H9 (cell line): ENCODE results near the gene RPS10. TPM values are rescaled to one million over a fixed set of nuclear protein-coding genes. Genes with fewer than 3 reads are reported as not detected.
"Not testable (repeated sequence)": the region's sequence is repeated elsewhere in the genome, so short reads cannot be mapped to it uniquely, and the experiment has no call there.

Source experiments
- DNase-seq: peaks from one replicate; pipeline ENCODE4 v3.0.0-alpha.2; 2017
- H2AFZ ChIP-seq: one replicate; pipeline ENCODE4 v1.6.1; 2013; ENCODE audit warnings: mild to moderate bottlenecking, low read length, control low read depth, moderate library complexity
- H2AK5ac ChIP-seq: 2 replicates; pipeline ENCODE4 v1.6.1; 2013; ENCODE audit warnings: low read length, control low read depth, mixed read lengths; ENCODE audit not compliant: insufficient read length
- H2BK120ac ChIP-seq: one replicate; pipeline ENCODE4 v1.6.1; 2013; ENCODE audit warnings: low read depth, mild to moderate bottlenecking, low read length, control low read depth, inconsistent platforms; ENCODE audit not compliant: poor library complexity, severe bottlenecking
- H2BK12ac ChIP-seq: 2 replicates; pipeline ENCODE4 v1.6.1; 2013; ENCODE audit warnings: low read length, control low read depth, mixed read lengths, low read depth; ENCODE audit not compliant: insufficient read length
- H2BK15ac ChIP-seq: 2 replicates; pipeline ENCODE4 v1.6.1; 2013; ENCODE audit warnings: low read depth, low read length, control low read depth
- H2BK20ac ChIP-seq: one replicate; pipeline ENCODE4 v1.6.1; 2013; ENCODE audit warnings: low read depth, mild to moderate bottlenecking, low read length, control low read depth, inconsistent platforms; ENCODE audit not compliant: poor library complexity, severe bottlenecking
- H2BK5ac ChIP-seq: 2 replicates; pipeline ENCODE4 v1.6.1; 2013; ENCODE audit warnings: low read length, control low read depth, mixed read lengths; ENCODE audit not compliant: insufficient read length
- H3K14ac ChIP-seq: 2 replicates; pipeline ENCODE4 v1.6.1; 2013; ENCODE audit warnings: low read length, control low read depth; ENCODE audit not compliant: insufficient read depth
- H3K18ac ChIP-seq: 2 replicates; pipeline ENCODE4 v1.6.1; 2013; ENCODE audit warnings: low read depth, mild to moderate bottlenecking, mixed read lengths, low read length, control low read depth; ENCODE audit not compliant: insufficient read length
- H3K23ac ChIP-seq: 2 replicates; pipeline ENCODE4 v1.6.1; 2013; ENCODE audit warnings: low read length, control low read depth, mixed read lengths, low read depth; ENCODE audit not compliant: insufficient read length
- H3K23me2 ChIP-seq: 2 replicates; pipeline ENCODE4 v1.6.1; 2013; ENCODE audit warnings: low read depth, mild to moderate bottlenecking, mixed read lengths, low read length, control low read depth; ENCODE audit not compliant: insufficient read length, poor library complexity, severe bottlenecking
- H3K27ac ChIP-seq: 2 replicates; pipeline ENCODE4 v1.5.1; 2013; ENCODE audit warnings: low read length, control low read depth, mixed read lengths, low read depth; ENCODE audit not compliant: insufficient read length
- H3K27me3 ChIP-seq: 2 replicates; pipeline ENCODE4 v1.6.1; 2013; ENCODE audit warnings: low read length, control low read depth, inconsistent platforms; ENCODE audit not compliant: insufficient read depth
- H3K4ac ChIP-seq: 2 replicates; pipeline ENCODE4 v1.6.1; 2013; ENCODE audit warnings: low read depth, mild to moderate bottlenecking, control low read depth, inconsistent platforms, low read length, moderate library complexity
- H3K4me1 ChIP-seq: 2 replicates; pipeline ENCODE4 v1.6.1; 2013; ENCODE audit warnings: low read length, control low read depth, inconsistent platforms; ENCODE audit not compliant: insufficient read depth
- H3K4me2 ChIP-seq: 2 replicates; pipeline ENCODE4 v1.6.1; 2013; ENCODE audit warnings: low read length, control low read depth, mixed read lengths; ENCODE audit not compliant: insufficient read length, insufficient read depth
- H3K56ac ChIP-seq: 2 replicates; pipeline ENCODE4 v1.6.1; 2013; ENCODE audit warnings: low read depth, mild to moderate bottlenecking, mixed read lengths, low read length, control low read depth; ENCODE audit not compliant: insufficient read length
- H3K79me1 ChIP-seq: 2 replicates; pipeline ENCODE4 v1.6.1; 2013; ENCODE audit warnings: low read depth, mild to moderate bottlenecking, moderate library complexity, low read length, control low read depth, inconsistent platforms; ENCODE audit not compliant: insufficient read depth, poor library complexity, severe bottlenecking
- H3K79me2 ChIP-seq: 2 replicates; pipeline ENCODE4 v1.6.1; 2013; ENCODE audit warnings: low read length, control low read depth, inconsistent platforms; ENCODE audit not compliant: insufficient read depth
- H3K9ac ChIP-seq: 2 replicates; pipeline ENCODE4 v1.6.1; 2013; ENCODE audit warnings: low read length, control low read depth, mixed read lengths; ENCODE audit not compliant: insufficient read length; ENCODE audit errors: extremely low read depth
- H3K9me3 ChIP-seq: one replicate; pipeline ENCODE4 v1.6.1; 2013; ENCODE audit warnings: low read depth, low read length, inconsistent platforms; ENCODE audit not compliant: control insufficient read depth
- H3T11ph ChIP-seq: one replicate; pipeline ENCODE4 v1.6.1; 2013; ENCODE audit warnings: mild to moderate bottlenecking, low read length, control low read depth, inconsistent platforms
- H4K20me1 ChIP-seq: one replicate; pipeline ENCODE4 v1.6.1; 2013; ENCODE audit not compliant: control insufficient read depth, insufficient read length, insufficient read depth
- H4K5ac ChIP-seq: 2 replicates; pipeline ENCODE4 v1.6.1; 2013; ENCODE audit warnings: low read depth, mild to moderate bottlenecking, mixed read lengths, low read length, control low read depth; ENCODE audit not compliant: insufficient read length
- H4K8ac ChIP-seq: replicated peaks from 2 replicates; pipeline ENCODE4 v1.6.1; 2013; ENCODE audit warnings: low read length, control low read depth, mixed read lengths, low read depth; ENCODE audit not compliant: insufficient read length
- H4K91ac ChIP-seq: 2 replicates; pipeline ENCODE4 v1.6.1; 2013; ENCODE audit warnings: low read depth, mild to moderate bottlenecking, moderate library complexity, mixed read lengths, low read length, control low read depth; ENCODE audit not compliant: insufficient read length
- H3K27ac Mint-ChIP-seq, 3 experiments: 2 replicates in 2 of 3; 3 replicates in 1 of 3; pipeline ENCODE4 v1.8.0; 2020 to 2021; ENCODE audit warnings: mixed read lengths in 3 of 3, mild to moderate bottlenecking in 1 of 3, moderate library complexity in 1 of 3
- H3K27me3 Mint-ChIP-seq: 2 replicates; pipeline ENCODE4 v1.8.0; 2021; ENCODE audit warnings: low read depth, mild to moderate bottlenecking, moderate library complexity, mixed read lengths
- H3K36me3 Mint-ChIP-seq, 3 experiments: 2 replicates in 2 of 3; 3 replicates in 1 of 3; pipeline ENCODE4 v1.8.0; 2020 to 2021; ENCODE audit warnings: low read depth in 3 of 3, mixed read lengths in 3 of 3; ENCODE audit not compliant: insufficient read depth in 1 of 3
- H3K4me1 Mint-ChIP-seq, 2 experiments: 2 replicates each; pipeline ENCODE4 v1.8.0; 2020; ENCODE audit warnings: mixed read lengths in 2 of 2
- H3K4me3 Mint-ChIP-seq, 2 experiments: 2 replicates in 1 of 2; 3 replicates in 1 of 2; pipeline ENCODE4 v1.8.0; 2020 to 2021; ENCODE audit warnings: mild to moderate bottlenecking in 2 of 2, mixed read lengths in 2 of 2, moderate library complexity in 1 of 2
- H3K9me3 Mint-ChIP-seq, 2 experiments: 2 replicates in 1 of 2; 3 replicates in 1 of 2; pipeline ENCODE4 v1.8.0; 2020; ENCODE audit warnings: mild to moderate bottlenecking in 2 of 2, mixed read lengths in 2 of 2, moderate library complexity in 1 of 2
- WGBS: extraction: QIAGEN DNeasy Blood & Tissue Kit; methylation state at CpG from one replicate; pipeline ENCODE4 v1.1.7; 2013; ENCODE audit warnings: missing lambda C conversion rate, low lambda C conversion rate, mixed read lengths; ENCODE audit not compliant: insufficient read length; ENCODE audit errors: extremely low coverage; 5-methylcytosine and 5-hydroxymethylcytosine counted together
- total RNA-seq: library from RNA; stranded (reverse); gene quantifications from 2 replicates; pipeline ENCODE4 v1.2.1, GENCODE V29; 2021
- TF ChIP-seq, protein P1 (sequence below): fragments of 200-600 bp; sonication (generic); conservative IDR thresholded peaks from 3 replicates; pipeline ENCODE4 v1.8.0; 2021; ENCODE audit warnings: antibody characterized with exemption, mild to moderate bottlenecking

The RPS10 gene
- total RNA-seq, 1 experiment from 2014 or later, result 2,330 TPM

DNA sequence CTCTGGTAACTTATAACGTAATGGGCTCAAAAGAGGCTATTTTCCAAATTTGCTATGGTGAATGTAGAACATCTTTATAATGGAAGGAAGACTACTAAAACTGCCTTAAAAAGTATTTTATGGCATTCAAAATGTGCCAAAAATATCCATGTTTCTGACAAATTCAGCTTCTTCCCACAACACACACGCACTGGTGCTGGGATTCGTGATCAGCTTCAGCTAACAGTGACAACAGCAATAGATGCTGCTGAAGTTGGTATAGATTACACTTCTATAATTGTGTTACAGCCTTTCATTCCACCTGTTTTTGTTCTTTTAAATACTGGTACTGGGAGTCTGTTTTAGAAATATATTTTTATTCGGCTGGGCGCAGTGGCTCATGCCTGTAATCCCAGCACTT lies 52.4 kb downstream of the RPS10 start:
- Histone ChIP-seq H3K79me1 (peaks cover 13% of the 10 kb centered on the region), H2AK5ac (no peak overlapping the region), H2BK20ac (no peak overlapping the region), H4K20me1 (no peaks in the 10 kb centered on the region), H3K27me3 (no peaks in the 10 kb centered on the region), H3T11ph (no peak overlapping the region), H2BK15ac (no peak overlapping the region), H4K8ac (no peak overlapping the region), H3K18ac (no peak overlapping the region), H3K79me2 (peaks cover 4% of the 10 kb centered on the region; the same call in 1 of the 2 replicates), H3K56ac (no peak overlapping the region), H2AFZ (no peak overlapping the region), H3K23ac (no peak overlapping the region), H3K9me3 (no peaks in the 10 kb centered on the region), H3K4me2 (no peak overlapping the region), H3K14ac (no peak overlapping the region), H3K9ac (no peak overlapping the region), H4K5ac (no peak overlapping the region), H2BK5ac (no peak overlapping the region), H3K4ac (no peak overlapping the region), H4K91ac (no peak overlapping the region), H3K23me2 (no peaks in the 10 kb centered on the region), H3K4me1 (no peaks in the 10 kb centered on the region), H2BK120ac (no peak overlapping the region), H3K27ac (no peak overlapping the region), H2BK12ac (no peak overlapping the region)
- H3K36me3 Mint-ChIP-seq, result peaks cover 3 to 9% (median 5%) of the 10 kb centered on the region in 3 experiments; a peak in 4 of 7 replicates
- H3K4me3 Mint-ChIP-seq, result no peak overlapping the region
- no peaks in the 10 kb centered on the region for H3K9me3 Mint-ChIP-seq
- no peak overlapping the region for H3K27ac Mint-ChIP-seq
- H3K27me3 Mint-ChIP-seq, result no peaks in the 10 kb centered on the region
- no peak for DNase-seq
- TF ChIP-seq, protein P1, sequence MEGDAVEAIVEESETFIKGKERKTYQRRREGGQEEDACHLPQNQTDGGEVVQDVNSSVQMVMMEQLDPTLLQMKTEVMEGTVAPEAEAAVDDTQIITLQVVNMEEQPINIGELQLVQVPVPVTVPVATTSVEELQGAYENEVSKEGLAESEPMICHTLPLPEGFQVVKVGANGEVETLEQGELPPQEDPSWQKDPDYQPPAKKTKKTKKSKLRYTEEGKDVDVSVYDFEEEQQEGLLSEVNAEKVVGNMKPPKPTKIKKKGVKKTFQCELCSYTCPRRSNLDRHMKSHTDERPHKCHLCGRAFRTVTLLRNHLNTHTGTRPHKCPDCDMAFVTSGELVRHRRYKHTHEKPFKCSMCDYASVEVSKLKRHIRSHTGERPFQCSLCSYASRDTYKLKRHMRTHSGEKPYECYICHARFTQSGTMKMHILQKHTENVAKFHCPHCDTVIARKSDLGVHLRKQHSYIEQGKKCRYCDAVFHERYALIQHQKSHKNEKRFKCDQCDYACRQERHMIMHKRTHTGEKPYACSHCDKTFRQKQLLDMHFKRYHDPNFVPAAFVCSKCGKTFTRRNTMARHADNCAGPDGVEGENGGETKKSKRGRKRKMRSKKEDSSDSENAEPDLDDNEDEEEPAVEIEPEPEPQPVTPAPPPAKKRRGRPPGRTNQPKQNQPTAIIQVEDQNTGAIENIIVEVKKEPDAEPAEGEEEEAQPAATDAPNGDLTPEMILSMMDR, result no peak
- peaks cover 0 to 5% of the 10 kb centered on the region in 2 experiments; a peak in 3 of 4 replicates for H3K4me1 Mint-ChIP-seq
- WGBS, result no CpG with 5 or more reads among the region's 5 CpGs

DNA sequence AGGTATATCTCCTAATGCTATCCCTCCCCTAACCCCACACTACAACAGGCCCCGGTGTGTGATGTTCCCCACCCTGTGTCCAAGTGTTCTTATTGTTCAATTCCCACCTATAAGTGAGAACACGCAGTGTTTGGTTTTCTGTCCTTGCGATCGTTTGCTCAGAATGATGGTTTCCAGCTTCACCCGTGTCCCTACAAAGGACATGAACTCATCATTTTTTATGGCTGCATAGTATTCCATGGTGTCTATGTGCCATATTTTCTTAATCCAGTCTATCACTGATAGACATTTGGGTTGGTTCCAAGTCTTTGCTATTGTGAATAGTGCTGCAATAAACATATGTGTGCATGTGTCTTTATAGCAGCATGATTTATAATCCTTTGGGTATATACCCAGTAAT lies 54.0 kb downstream of the RPS10 start:
- not testable (repeated sequence) for H2BK5ac ChIP-seq, H3K9me3 Mint-ChIP-seq, H3T11ph ChIP-seq, H4K20me1 ChIP-seq, DNase-seq, H3K9me3 ChIP-seq, H2BK12ac ChIP-seq, H3K23ac ChIP-seq, H2BK20ac ChIP-seq, H2BK15ac ChIP-seq, H4K91ac ChIP-seq, H3K23me2 ChIP-seq, H3K4me1 Mint-ChIP-seq, H3K14ac ChIP-seq, H3K9ac ChIP-seq, H4K8ac ChIP-seq, H3K36me3 Mint-ChIP-seq, H2AFZ ChIP-seq, H3K4me2 ChIP-seq, H3K27me3 ChIP-seq, H3K18ac ChIP-seq, H3K27ac ChIP-seq, H3K79me2 ChIP-seq, H3K27ac Mint-ChIP-seq, H2AK5ac ChIP-seq, H4K5ac ChIP-seq, H2BK120ac ChIP-seq, H3K4ac ChIP-seq, H3K4me1 ChIP-seq, H3K27me3 Mint-ChIP-seq, H3K56ac ChIP-seq, H3K4me3 Mint-ChIP-seq
- peaks cover 12% of the 10 kb centered on the region for H3K79me1 ChIP-seq
- WGBS, result no CpG with 5 or more reads among the region's 5 CpGs
